Activated T-cell treated with anti-CD3 and anti-CD28 coated beads, Interleukin-2, amount 50 U/mL, for 1 hour (primary cell): Measurements from ENCODE around the gene WNK2.
"Not testable (repeated sequence)": the region's sequence is repeated elsewhere in the genome, so short reads cannot be mapped to it uniquely, and the experiment has no call there.

Experiments used
- DNase-seq: peaks from one replicate; pipeline ENCODE4 v3.0.0-alpha.2; 2020

WNK2 gene

GRCh38 chr9:93319301-93319991 lies 135.5 kb downstream of the WNK2 start:
- no peak for DNase-seq

- DNase-seq, result no peak
Measured at GRCh38 chr9:93319992-93320500, 136.1 kb downstream of the WNK2 start.

GRCh38 chr9:93320591-93321219 lies 136.8 kb downstream of the WNK2 start:
- DNase-seq, result no peak

GRCh38 chr9:93321220-93321610 lies 137.3 kb downstream of the WNK2 start:
- no peak for DNase-seq

- DNase-seq, result not testable (repeated sequence)
Measured at GRCh38 chr9:93323446-93323954, 139.6 kb downstream of the WNK2 start.

- no peak for DNase-seq
Measured at GRCh38 chr9:93324191-93324834, 140.4 kb downstream of the WNK2 start.

GRCh38 chr9:93325307-93326035 lies 141.5 kb downstream of the WNK2 start:
- DNase-seq, result no peak

GRCh38 chr9:93326056-93326455 lies 142.1 kb downstream of the WNK2 start:
- DNase-seq, result no peak

- no peak for DNase-seq
Measured at GRCh38 chr9:93326654-93327053, 142.7 kb downstream of the WNK2 start.

GRCh38 chr9:93329629-93330280 lies 145.8 kb downstream of the WNK2 start:
- no peak for DNase-seq

GRCh38 chr9:93332317-93332716 lies 148.4 kb downstream of the WNK2 start:
- no peak for DNase-seq

- DNase-seq, result no peak
Measured at GRCh38 chr9:93336720-93337119, 152.8 kb downstream of the WNK2 start.

GRCh38 chr9:93338196-93338595 lies 154.3 kb downstream of the WNK2 start:
- DNase-seq, result not testable (repeated sequence)

GRCh38 chr9:93340091-93340490 lies 156.2 kb downstream of the WNK2 start:
- no peak for DNase-seq

GRCh38 chr9:93341820-93342219 lies 157.9 kb downstream of the WNK2 start:
- not testable (repeated sequence) for DNase-seq

GRCh38 chr9:93342428-93342827 lies 158.5 kb downstream of the WNK2 start:
- DNase-seq, result not testable (repeated sequence)

GRCh38 chr9:93343663-93344062 lies 159.7 kb downstream of the WNK2 start:
- DNase-seq, result no peak

GRCh38 chr9:93345643-93346230 lies 161.8 kb downstream of the WNK2 start:
- no peak for DNase-seq

- no peak for DNase-seq
Measured at GRCh38 chr9:93346231-93347112, 162.5 kb downstream of the WNK2 start.

- not testable (repeated sequence) for DNase-seq
Measured at GRCh38 chr9:93347371-93347975, 163.5 kb downstream of the WNK2 start.
